Stimulated activated CD8-positive, alpha-beta memory T cell treated with anti-CD3 and anti-CD28 coated beads, Interleukin-2, amount 100 ng/mL, for 1 hour (primary cell): ENCODE measurements around the gene CDK13.
"Not testable (repeated sequence)": the region's sequence is repeated elsewhere in the genome, so short reads cannot be mapped to it uniquely, and the experiment has no call there.

Source experiments
- DNase-seq, 2 donors: peaks; one replicate each; pipeline ENCODE4 v3.0.0-alpha.2; 2020; ENCODE audit warnings: low read depth in 2 of 2

CDK13 gene

DNA sequence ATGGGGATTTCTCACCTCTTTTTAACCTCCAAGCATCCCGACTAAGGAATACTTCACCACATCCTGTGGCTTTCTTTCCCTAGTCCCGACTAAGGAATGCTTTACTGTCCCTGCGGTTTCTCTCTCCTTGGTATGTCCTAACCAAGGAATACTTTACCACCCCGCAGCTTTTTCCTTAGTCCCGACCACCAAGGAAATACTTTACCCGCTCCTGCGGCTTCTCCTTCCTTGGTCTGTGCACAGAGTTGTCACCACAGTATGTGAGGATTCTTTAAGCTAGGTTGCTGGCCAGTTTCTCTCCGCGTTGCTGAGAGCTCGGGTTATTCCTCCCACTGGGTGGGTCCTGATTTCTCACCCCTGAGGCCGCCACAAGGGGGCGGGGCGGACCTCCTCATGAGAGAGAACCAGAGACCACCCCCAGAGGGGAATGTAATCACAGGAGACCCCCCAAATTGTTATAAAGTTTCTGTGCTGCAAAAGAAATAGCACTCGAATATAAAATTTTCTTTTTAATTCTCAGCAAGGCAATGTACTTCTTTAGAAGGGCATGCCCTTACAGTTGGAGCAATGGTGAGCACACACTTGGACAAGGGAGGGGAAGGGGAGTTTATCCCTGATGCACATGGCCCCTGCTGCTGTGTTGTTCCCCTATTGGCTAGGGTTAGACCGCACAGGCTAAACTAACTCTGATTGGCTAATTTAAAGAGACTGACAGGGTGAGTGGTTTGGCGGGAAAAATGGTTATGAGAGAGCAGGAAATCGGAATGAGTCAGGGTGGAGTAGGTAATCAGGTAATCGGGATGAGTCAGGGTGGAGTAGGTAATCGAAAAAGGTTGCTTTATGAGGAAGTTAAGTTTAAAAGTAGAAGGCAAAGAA, 197.6 kb downstream of the CDK13 start:
- DNase-seq: no peak

GRCh38 chr7:40148247-40148580, 198.2 kb downstream of the CDK13 start:
- not testable (repeated sequence) for DNase-seq

DNA sequence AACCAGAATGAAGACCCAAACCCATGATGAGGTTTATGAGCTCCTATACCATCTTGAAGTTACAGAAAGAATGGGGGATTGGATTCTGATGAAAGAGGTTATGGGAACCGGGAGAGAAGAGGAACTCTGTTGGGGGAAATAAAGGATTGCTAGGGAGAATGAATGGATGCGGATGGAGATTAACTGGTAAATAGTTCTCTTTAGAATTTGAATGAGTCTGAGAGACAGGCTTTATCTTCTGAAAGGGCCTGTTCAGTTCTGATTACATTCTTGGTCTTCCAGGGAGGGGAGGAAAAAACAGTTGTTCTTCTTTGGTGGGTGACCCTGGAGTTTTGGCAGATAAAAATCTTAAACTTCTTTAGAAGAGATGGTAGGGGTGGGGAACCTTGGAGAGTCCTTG, 198.6 kb downstream of the CDK13 start:
- no peak for DNase-seq
